ENCODE results near the gene TPST1. TPM values are rescaled to one million over a fixed set of nuclear protein-coding genes. Genes with fewer than 3 reads are reported as not detected.
"Not testable (repeated sequence)": the region's sequence is repeated elsewhere in the genome, so short reads cannot be mapped to it uniquely, and the experiment has no call there.

TPST1 gene
- total RNA-seq, 1 donor from 2014 or later, result 21.9 TPM

GRCh38 chr7:66399566-66399965, 194.4 kb downstream of the TPST1 start:
- H3K27ac ChIP-seq, result no peak overlapping the region
- H3K9me3 ChIP-seq, result no peaks in the 10 kb centered on the region
- H3K36me3 ChIP-seq, result peaks cover 2 to 7% of the 10 kb centered on the region in 2 donors
- DNase-seq (ENCODE audit: low spot score in 2 of 2), result no peak
- no peak overlapping the region for H3K4me3 ChIP-seq
- H3K27me3 ChIP-seq, result no peaks in the 10 kb centered on the region
- no peaks in the 10 kb centered on the region for H3K4me1 ChIP-seq
- TF ChIP-seq CTCF (IDR thresholded peaks at IDR 0.05), result no peak
- intact Hi-C loops (cut with DNase I), result loop anchor here (10.0 kb wide), 1 partner anchor 65 kb away; no protein-coding TSS in a partner anchor

- H3K36me3 ChIP-seq, result peaks cover 2 to 7% of the 10 kb centered on the region in 2 donors
Measured at GRCh38 chr7:66400400-66400799, 195.3 kb downstream of the TPST1 start.

GRCh38 chr7:66401126-66401525, 196.0 kb downstream of the TPST1 start:
- H3K36me3 ChIP-seq; H3K9me3 ChIP-seq; intact Hi-C loops (cut with DNase I); H3K4me1 ChIP-seq; DNase-seq (ENCODE audit: low spot score in 2 of 2); H3K27me3 ChIP-seq; H3K27ac ChIP-seq; H3K4me3 ChIP-seq: not testable (repeated sequence)

More at GRCh38 chr7:66400400-66400799, 195.3 kb downstream of the TPST1 start:
- intact Hi-C loops (cut with DNase I), result no loop called here
- Histone ChIP-seq H3K4me3 (no peak overlapping the region), H3K4me1 (no peaks in the 10 kb centered on the region), H3K27me3 (no peaks in the 10 kb centered on the region), H3K9me3 (no peaks in the 10 kb centered on the region), H3K27ac (no peak overlapping the region)
- no peak for DNase-seq (ENCODE audit: low spot score in 2 of 2)
- no peak for TF ChIP-seq CTCF (IDR thresholded peaks at IDR 0.05)

- H3K27ac ChIP-seq; H3K27me3 ChIP-seq; intact Hi-C loops (cut with DNase I); DNase-seq (ENCODE audit: low spot score in 2 of 2); H3K4me1 ChIP-seq; H3K4me3 ChIP-seq; H3K9me3 ChIP-seq; H3K36me3 ChIP-seq: not testable (repeated sequence)
Measured at GRCh38 chr7:66401932-66402331, 196.8 kb downstream of the TPST1 start.

- DNase-seq (ENCODE audit: low spot score in 2 of 2), result no peak
- H3K27me3 ChIP-seq, result no peaks in the 10 kb centered on the region
- no peaks in the 10 kb centered on the region for H3K9me3 ChIP-seq
- H3K4me3 ChIP-seq, result no peak overlapping the region
- H3K36me3 ChIP-seq, result peaks cover 0 to 11% of the 10 kb centered on the region in 2 donors
- no peaks in the 10 kb centered on the region for H3K4me1 ChIP-seq
- intact Hi-C loops (cut with DNase I), result no loop called here
- no peak overlapping the region for H3K27ac ChIP-seq
- TF ChIP-seq CTCF (IDR thresholded peaks at IDR 0.05), result no peak
Measured at GRCh38 chr7:66403564-66403963, 198.4 kb downstream of the TPST1 start.

GRCh38 chr7:66409493-66409892, 204.4 kb downstream of the TPST1 start:
- Histone ChIP-seq H3K4me3 (no peak overlapping the region), H3K27ac (no peak overlapping the region), H3K36me3 (peaks cover 0 to 4% of the 10 kb centered on the region in 2 donors), H3K9me3 (no peaks in the 10 kb centered on the region), H3K4me1 (peaks cover 0 to 3% of the 10 kb centered on the region in 2 donors), H3K27me3 (no peaks in the 10 kb centered on the region)
- no peak for DNase-seq (ENCODE audit: low spot score in 2 of 2)
- intact Hi-C loops (cut with DNase I), result no loop called here
- no peak for TF ChIP-seq CTCF (IDR thresholded peaks at IDR 0.05)

Other genes starting within 250 kb of the TPST1 start
- 8.7 TPM for gene GUSB, start 223.1 kb upstream of the TPST1 start, total RNA-seq
- 46.2 TPM for gene ASL, start 129.5 kb upstream of the TPST1 start, total RNA-seq
- 129 TPM for gene CRCP, start 90.5 kb upstream of the TPST1 start, total RNA-seq

Measured in ascending aorta (tissue), 2 donors.